PC-3 (cell line): ENCODE measurements around the gene TGFB2.

Experiments used
- EZH2 ChIP-seq: fragments of 300-600 bp; sonication (generic); IDR thresholded peaks from one replicate; pipeline ENCODE4 v1.6.1; 2017; ENCODE audit warnings: antibody characterized with exemption, mild to moderate bottlenecking, low read length; ENCODE audit not compliant: unreplicated experiment
- EZH2phosphoT487 ChIP-seq: fragments of 300-600 bp; sonication (generic); IDR thresholded peaks from 2 replicates; pipeline ENCODE4 v1.6.1; 2018; ENCODE audit warnings: mild to moderate bottlenecking, antibody characterized with exemption, low read length, borderline replicate concordance
- TF ChIP-seq, protein P1 (sequence below): fragments of 300-600 bp; sonication (generic); conservative IDR thresholded peaks from 2 replicates; pipeline ENCODE4 v1.5.1; 2017; ENCODE audit warnings: antibody characterized with exemption, low read depth, mild to moderate bottlenecking, low read length

- TF ChIP-seq, protein P1, sequence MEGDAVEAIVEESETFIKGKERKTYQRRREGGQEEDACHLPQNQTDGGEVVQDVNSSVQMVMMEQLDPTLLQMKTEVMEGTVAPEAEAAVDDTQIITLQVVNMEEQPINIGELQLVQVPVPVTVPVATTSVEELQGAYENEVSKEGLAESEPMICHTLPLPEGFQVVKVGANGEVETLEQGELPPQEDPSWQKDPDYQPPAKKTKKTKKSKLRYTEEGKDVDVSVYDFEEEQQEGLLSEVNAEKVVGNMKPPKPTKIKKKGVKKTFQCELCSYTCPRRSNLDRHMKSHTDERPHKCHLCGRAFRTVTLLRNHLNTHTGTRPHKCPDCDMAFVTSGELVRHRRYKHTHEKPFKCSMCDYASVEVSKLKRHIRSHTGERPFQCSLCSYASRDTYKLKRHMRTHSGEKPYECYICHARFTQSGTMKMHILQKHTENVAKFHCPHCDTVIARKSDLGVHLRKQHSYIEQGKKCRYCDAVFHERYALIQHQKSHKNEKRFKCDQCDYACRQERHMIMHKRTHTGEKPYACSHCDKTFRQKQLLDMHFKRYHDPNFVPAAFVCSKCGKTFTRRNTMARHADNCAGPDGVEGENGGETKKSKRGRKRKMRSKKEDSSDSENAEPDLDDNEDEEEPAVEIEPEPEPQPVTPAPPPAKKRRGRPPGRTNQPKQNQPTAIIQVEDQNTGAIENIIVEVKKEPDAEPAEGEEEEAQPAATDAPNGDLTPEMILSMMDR: no peak; the same call in 1 of the 2 replicates
- TF ChIP-seq EZH2: no peak
- no peak for TF ChIP-seq EZH2phosphoT487
These were observed 2.2 kb downstream of the TGFB2 start for GRCh38 chr1:218347336-218347722.
